Upper lobe of left lung (tissue), 4 donors: ENCODE data around the gene EGF.

Experiments used
- CTCF ChIP-seq, 6 experiments: fragments of 450-650 bp in 4 of 6; fragments of 200-600 bp in 2 of 6; sonication (generic) in 2 of 6; IDR thresholded peaks; one replicate each; pipeline ENCODE4 v1.5.1; 2016 to 2019; ENCODE audit warnings: antibody characterized with exemption in 6 of 6
- EP300 ChIP-seq, 4 donors: sonication (generic); formaldehyde crosslinking; IDR thresholded peaks; one replicate each; pipeline ENCODE4 v1.5.1; 2017; ENCODE audit warnings: antibody characterized with exemption in 4 of 4, control low read depth in 2 of 4
- POLR2A ChIP-seq, 4 donors: fragments of 450-650 bp; IDR thresholded peaks; one replicate each; pipeline ENCODE4 v1.5.1; 2016 to 2017; ENCODE audit warnings: antibody characterized with exemption in 4 of 4, mild to moderate bottlenecking in 2 of 4
- POLR2AphosphoS5 ChIP-seq, 2 donors: sonication (generic); formaldehyde crosslinking; IDR thresholded peaks; one replicate each; pipeline ENCODE4 v1.5.1; 2017; ENCODE audit warnings: antibody characterized with exemption in 2 of 2

- TF ChIP-seq CTCF (IDR thresholded peaks at IDR 0.05) (no peak), POLR2A (IDR thresholded peaks at IDR 0.05) (no peak), EP300 (IDR thresholded peaks at IDR 0.05) (no peak), POLR2AphosphoS5 (IDR thresholded peaks at IDR 0.05) (no peak)
Measured at GRCh38 chr4:109945056-109945455, 32.4 kb downstream of the EGF start.
